H9 (cell line): ENCODE measurements around the gene SPNS3. TPM values are rescaled to one million over a fixed set of nuclear protein-coding genes. Genes with fewer than 3 reads are reported as not detected.

Source experiments
- DNase-seq: peaks from one replicate; pipeline ENCODE4 v3.0.0-alpha.2; 2017
- H2AFZ ChIP-seq: one replicate; pipeline ENCODE4 v1.6.1; 2013; ENCODE audit warnings: mild to moderate bottlenecking, low read length, control low read depth, moderate library complexity
- H2AK5ac ChIP-seq: 2 replicates; pipeline ENCODE4 v1.6.1; 2013; ENCODE audit warnings: low read length, control low read depth, mixed read lengths; ENCODE audit not compliant: insufficient read length
- H2BK120ac ChIP-seq: one replicate; pipeline ENCODE4 v1.6.1; 2013; ENCODE audit warnings: low read depth, mild to moderate bottlenecking, low read length, control low read depth, inconsistent platforms; ENCODE audit not compliant: poor library complexity, severe bottlenecking
- H2BK12ac ChIP-seq: 2 replicates; pipeline ENCODE4 v1.6.1; 2013; ENCODE audit warnings: low read length, control low read depth, mixed read lengths, low read depth; ENCODE audit not compliant: insufficient read length
- H2BK15ac ChIP-seq: 2 replicates; pipeline ENCODE4 v1.6.1; 2013; ENCODE audit warnings: low read depth, low read length, control low read depth
- H2BK20ac ChIP-seq: one replicate; pipeline ENCODE4 v1.6.1; 2013; ENCODE audit warnings: low read depth, mild to moderate bottlenecking, low read length, control low read depth, inconsistent platforms; ENCODE audit not compliant: poor library complexity, severe bottlenecking
- H2BK5ac ChIP-seq: 2 replicates; pipeline ENCODE4 v1.6.1; 2013; ENCODE audit warnings: low read length, control low read depth, mixed read lengths; ENCODE audit not compliant: insufficient read length
- H3K14ac ChIP-seq: 2 replicates; pipeline ENCODE4 v1.6.1; 2013; ENCODE audit warnings: low read length, control low read depth; ENCODE audit not compliant: insufficient read depth
- H3K18ac ChIP-seq: 2 replicates; pipeline ENCODE4 v1.6.1; 2013; ENCODE audit warnings: low read depth, mild to moderate bottlenecking, mixed read lengths, low read length, control low read depth; ENCODE audit not compliant: insufficient read length
- H3K23ac ChIP-seq: 2 replicates; pipeline ENCODE4 v1.6.1; 2013; ENCODE audit warnings: low read length, control low read depth, mixed read lengths, low read depth; ENCODE audit not compliant: insufficient read length
- H3K23me2 ChIP-seq: 2 replicates; pipeline ENCODE4 v1.6.1; 2013; ENCODE audit warnings: low read depth, mild to moderate bottlenecking, mixed read lengths, low read length, control low read depth; ENCODE audit not compliant: insufficient read length, poor library complexity, severe bottlenecking
- H3K27ac ChIP-seq: 2 replicates; pipeline ENCODE4 v1.5.1; 2013; ENCODE audit warnings: low read length, control low read depth, mixed read lengths, low read depth; ENCODE audit not compliant: insufficient read length
- H3K27me3 ChIP-seq: 2 replicates; pipeline ENCODE4 v1.6.1; 2013; ENCODE audit warnings: low read length, control low read depth, inconsistent platforms; ENCODE audit not compliant: insufficient read depth
- H3K4ac ChIP-seq: 2 replicates; pipeline ENCODE4 v1.6.1; 2013; ENCODE audit warnings: low read depth, mild to moderate bottlenecking, control low read depth, inconsistent platforms, low read length, moderate library complexity
- H3K4me1 ChIP-seq: 2 replicates; pipeline ENCODE4 v1.6.1; 2013; ENCODE audit warnings: low read length, control low read depth, inconsistent platforms; ENCODE audit not compliant: insufficient read depth
- H3K4me2 ChIP-seq: 2 replicates; pipeline ENCODE4 v1.6.1; 2013; ENCODE audit warnings: low read length, control low read depth, mixed read lengths; ENCODE audit not compliant: insufficient read length, insufficient read depth
- H3K56ac ChIP-seq: 2 replicates; pipeline ENCODE4 v1.6.1; 2013; ENCODE audit warnings: low read depth, mild to moderate bottlenecking, mixed read lengths, low read length, control low read depth; ENCODE audit not compliant: insufficient read length
- H3K79me1 ChIP-seq: 2 replicates; pipeline ENCODE4 v1.6.1; 2013; ENCODE audit warnings: low read depth, mild to moderate bottlenecking, moderate library complexity, low read length, control low read depth, inconsistent platforms; ENCODE audit not compliant: insufficient read depth, poor library complexity, severe bottlenecking
- H3K79me2 ChIP-seq: 2 replicates; pipeline ENCODE4 v1.6.1; 2013; ENCODE audit warnings: low read length, control low read depth, inconsistent platforms; ENCODE audit not compliant: insufficient read depth
- H3K9ac ChIP-seq: 2 replicates; pipeline ENCODE4 v1.6.1; 2013; ENCODE audit warnings: low read length, control low read depth, mixed read lengths; ENCODE audit not compliant: insufficient read length; ENCODE audit errors: extremely low read depth
- H3K9me3 ChIP-seq: one replicate; pipeline ENCODE4 v1.6.1; 2013; ENCODE audit warnings: low read depth, low read length, inconsistent platforms; ENCODE audit not compliant: control insufficient read depth
- H3T11ph ChIP-seq: one replicate; pipeline ENCODE4 v1.6.1; 2013; ENCODE audit warnings: mild to moderate bottlenecking, low read length, control low read depth, inconsistent platforms
- H4K20me1 ChIP-seq: one replicate; pipeline ENCODE4 v1.6.1; 2013; ENCODE audit not compliant: control insufficient read depth, insufficient read length, insufficient read depth
- H4K5ac ChIP-seq: 2 replicates; pipeline ENCODE4 v1.6.1; 2013; ENCODE audit warnings: low read depth, mild to moderate bottlenecking, mixed read lengths, low read length, control low read depth; ENCODE audit not compliant: insufficient read length
- H4K8ac ChIP-seq: replicated peaks from 2 replicates; pipeline ENCODE4 v1.6.1; 2013; ENCODE audit warnings: low read length, control low read depth, mixed read lengths, low read depth; ENCODE audit not compliant: insufficient read length
- H4K91ac ChIP-seq: 2 replicates; pipeline ENCODE4 v1.6.1; 2013; ENCODE audit warnings: low read depth, mild to moderate bottlenecking, moderate library complexity, mixed read lengths, low read length, control low read depth; ENCODE audit not compliant: insufficient read length
- H3K27ac Mint-ChIP-seq, 3 experiments: 2 replicates in 2 of 3; 3 replicates in 1 of 3; pipeline ENCODE4 v1.8.0; 2020 to 2021; ENCODE audit warnings: mixed read lengths in 3 of 3, mild to moderate bottlenecking in 1 of 3, moderate library complexity in 1 of 3
- H3K27me3 Mint-ChIP-seq: 2 replicates; pipeline ENCODE4 v1.8.0; 2021; ENCODE audit warnings: low read depth, mild to moderate bottlenecking, moderate library complexity, mixed read lengths
- H3K36me3 Mint-ChIP-seq, 3 experiments: 2 replicates in 2 of 3; 3 replicates in 1 of 3; pipeline ENCODE4 v1.8.0; 2020 to 2021; ENCODE audit warnings: low read depth in 3 of 3, mixed read lengths in 3 of 3; ENCODE audit not compliant: insufficient read depth in 1 of 3
- H3K4me1 Mint-ChIP-seq, 2 experiments: 2 replicates each; pipeline ENCODE4 v1.8.0; 2020; ENCODE audit warnings: mixed read lengths in 2 of 2
- H3K4me3 Mint-ChIP-seq, 2 experiments: 2 replicates in 1 of 2; 3 replicates in 1 of 2; pipeline ENCODE4 v1.8.0; 2020 to 2021; ENCODE audit warnings: mild to moderate bottlenecking in 2 of 2, mixed read lengths in 2 of 2, moderate library complexity in 1 of 2
- H3K9me3 Mint-ChIP-seq, 2 experiments: 2 replicates in 1 of 2; 3 replicates in 1 of 2; pipeline ENCODE4 v1.8.0; 2020; ENCODE audit warnings: mild to moderate bottlenecking in 2 of 2, mixed read lengths in 2 of 2, moderate library complexity in 1 of 2
- CTCF ChIP-seq: fragments of 200-600 bp; sonication (generic); conservative IDR thresholded peaks from 3 replicates; pipeline ENCODE4 v1.8.0; 2021; ENCODE audit warnings: antibody characterized with exemption, mild to moderate bottlenecking
- WGBS: extraction: QIAGEN DNeasy Blood & Tissue Kit; methylation state at CpG from one replicate; pipeline ENCODE4 v1.1.7; 2013; ENCODE audit warnings: missing lambda C conversion rate, low lambda C conversion rate, mixed read lengths; ENCODE audit not compliant: insufficient read length; ENCODE audit errors: extremely low coverage; 5-methylcytosine and 5-hydroxymethylcytosine counted together
- total RNA-seq: library from RNA; stranded (reverse); gene quantifications from 2 replicates; pipeline ENCODE4 v1.2.1, GENCODE V29; 2021

The SPNS3 gene
- total RNA-seq, 1 experiment from 2014 or later: not detected

- H2AFZ ChIP-seq: no peak overlapping the region
- no peak overlapping the region for H3K14ac ChIP-seq
- Mint-ChIP-seq H3K36me3 (peaks cover 4 to 30% (median 11%) of the 10 kb centered on the region in 3 experiments; a peak in 5 of 7 replicates), H3K9me3 (no peaks in the 10 kb centered on the region), H3K27me3 (peaks cover 50% of the 10 kb centered on the region), H3K4me3 (no peak overlapping the region; a peak in 1 of 5 replicates), H3K27ac (no peak overlapping the region), H3K4me1 (peaks cover 19 to 20% of the 10 kb centered on the region in 2 experiments)
- no CpG with 5 or more reads among the region's 27 CpGs for WGBS
- H3K9ac ChIP-seq: no peak overlapping the region
- no peak overlapping the region for H2BK5ac ChIP-seq
- no peak overlapping the region for H4K91ac ChIP-seq
- H3K4me2 ChIP-seq: no peak overlapping the region
- H3K79me2 ChIP-seq: no peaks in the 10 kb centered on the region
- H3K23ac ChIP-seq: no peak overlapping the region
- no peak overlapping the region for H2BK15ac ChIP-seq
- no peaks in the 10 kb centered on the region for H3K9me3 ChIP-seq
- no peak overlapping the region for H3K27ac ChIP-seq
- H4K20me1 ChIP-seq: peaks cover 4% of the 10 kb centered on the region
- no peak overlapping the region for H4K5ac ChIP-seq
- no peak overlapping the region for H3K18ac ChIP-seq
- no peak overlapping the region for H2AK5ac ChIP-seq
- H3K23me2 ChIP-seq: no peaks in the 10 kb centered on the region
- no peaks in the 10 kb centered on the region for H3K79me1 ChIP-seq
- no peak overlapping the region for H4K8ac ChIP-seq
- H3T11ph ChIP-seq: no peak overlapping the region
- no peak overlapping the region for H2BK12ac ChIP-seq
- no peaks in the 10 kb centered on the region; the same call in 1 of the 2 replicates for H3K4me1 ChIP-seq
- TF ChIP-seq CTCF: no peak
- no peak overlapping the region for H3K56ac ChIP-seq
- H3K27me3 ChIP-seq: peaks cover 3% of the 10 kb centered on the region; the same call in 1 of the 2 replicates
- H2BK20ac ChIP-seq: no peak overlapping the region
- H3K4ac ChIP-seq: no peak overlapping the region
- DNase-seq: no peak
- H2BK120ac ChIP-seq: no peak overlapping the region
These were observed 101.4 kb downstream of the SPNS3 start for GRCh38 chr17:4534928-4535666.
